Panc1 (cell line): Measurements from ENCODE around the gene CYP2W1.

Experiments
- CTCF ChIP-seq: fragments of 450-650 bp; IDR thresholded peaks from 2 replicates; pipeline ENCODE4 v1.5.1; 2017; ENCODE audit warnings: mild to moderate bottlenecking
- POLR2AphosphoS5 ChIP-seq: IDR thresholded peaks from 2 replicates; pipeline ENCODE4 v1.6.1; 2012; ENCODE audit warnings: mild to moderate bottlenecking, low read depth, low read length, moderate library complexity
- REST ChIP-seq, 2 experiments: IDR thresholded peaks; 2 replicates each; pipeline ENCODE4 v1.6.1; 2011 to 2012; ENCODE audit warnings: low read depth in 2 of 2, control low read depth in 1 of 2, low read length in 1 of 2, mild to moderate bottlenecking in 1 of 2, moderate library complexity in 1 of 2; ENCODE audit not compliant: insufficient read depth in 1 of 2
- SIN3A ChIP-seq: IDR thresholded peaks from 2 replicates; pipeline ENCODE4 v1.6.1; 2012; ENCODE audit warnings: low read depth, mild to moderate bottlenecking, low read length, moderate library complexity, borderline replicate concordance; ENCODE audit not compliant: insufficient read depth

GRCh38 chr7:974172-974571 is 8.8 kb upstream of the CYP2W1 start:
- TF ChIP-seq CTCF (no peak), REST (IDR thresholded peaks at IDR 0.05; ENCODE audit: insufficient read depth in 1 of 2, low read depth in 2 of 2, low read length in 1 of 2) (no peak), SIN3A (no peak), POLR2AphosphoS5 (no peak)
